AG09309 (cell line): ENCODE data around the gene FAM184A.

Experiments used
- DNase-seq: peaks from one replicate; pipeline ENCODE4 v3.0.0-alpha.2; 2010; ENCODE audit warnings: low read depth
- H3K4me3 ChIP-seq: 2 replicates; pipeline ENCODE4 v1.5.1; 2011; ENCODE audit warnings: mild to moderate bottlenecking, low read depth, low read length, moderate library complexity; ENCODE audit not compliant: control insufficient read depth
- TF ChIP-seq, protein P1 (sequence below): IDR thresholded peaks from 2 replicates; pipeline ENCODE4 v1.5.1; 2011; ENCODE audit warnings: mild to moderate bottlenecking, low read depth, low read length, inconsistent platforms; ENCODE audit not compliant: insufficient read depth, control insufficient read depth; ENCODE audit errors: missing control alignments

FAM184A gene

GRCh38 chr6:119077643-119078375 lies 655 bp downstream of the FAM184A start:
- TF ChIP-seq, protein P1, sequence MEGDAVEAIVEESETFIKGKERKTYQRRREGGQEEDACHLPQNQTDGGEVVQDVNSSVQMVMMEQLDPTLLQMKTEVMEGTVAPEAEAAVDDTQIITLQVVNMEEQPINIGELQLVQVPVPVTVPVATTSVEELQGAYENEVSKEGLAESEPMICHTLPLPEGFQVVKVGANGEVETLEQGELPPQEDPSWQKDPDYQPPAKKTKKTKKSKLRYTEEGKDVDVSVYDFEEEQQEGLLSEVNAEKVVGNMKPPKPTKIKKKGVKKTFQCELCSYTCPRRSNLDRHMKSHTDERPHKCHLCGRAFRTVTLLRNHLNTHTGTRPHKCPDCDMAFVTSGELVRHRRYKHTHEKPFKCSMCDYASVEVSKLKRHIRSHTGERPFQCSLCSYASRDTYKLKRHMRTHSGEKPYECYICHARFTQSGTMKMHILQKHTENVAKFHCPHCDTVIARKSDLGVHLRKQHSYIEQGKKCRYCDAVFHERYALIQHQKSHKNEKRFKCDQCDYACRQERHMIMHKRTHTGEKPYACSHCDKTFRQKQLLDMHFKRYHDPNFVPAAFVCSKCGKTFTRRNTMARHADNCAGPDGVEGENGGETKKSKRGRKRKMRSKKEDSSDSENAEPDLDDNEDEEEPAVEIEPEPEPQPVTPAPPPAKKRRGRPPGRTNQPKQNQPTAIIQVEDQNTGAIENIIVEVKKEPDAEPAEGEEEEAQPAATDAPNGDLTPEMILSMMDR, result no peak

DNA sequence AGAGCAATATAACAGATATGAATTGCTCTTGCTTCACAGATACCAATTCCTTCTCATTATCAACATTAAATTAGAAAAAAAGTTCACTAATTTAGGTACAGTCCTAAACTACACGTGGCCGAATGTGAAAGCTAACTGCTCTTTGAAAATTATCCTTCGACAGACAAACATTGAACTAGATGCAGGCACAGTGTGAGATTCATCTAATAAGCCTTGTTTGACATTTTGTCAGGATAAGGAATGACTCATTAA lies 1.1 kb downstream of the FAM184A start:
- DNase-seq, result no peak
- H3K4me3 ChIP-seq, result no peak overlapping the region
- TF ChIP-seq, protein P1, result no peak

More at GRCh38 chr6:119077643-119078375, 655 bp downstream of the FAM184A start:
- peak overlapping the region; percentile 38 for H3K4me3 ChIP-seq
- no peak for DNase-seq

GRCh38 chr6:119076576-119077390 lies 1.7 kb downstream of the FAM184A start:
- DNase-seq, result no peak
- TF ChIP-seq, protein P1, result no peak
- H3K4me3 ChIP-seq, result no peak overlapping the region

- H3K4me3 ChIP-seq, result no peak overlapping the region
- TF ChIP-seq, protein P1, result no peak
- DNase-seq, result no peak
Observed at GRCh38 chr6:119076173-119076572, 2.3 kb downstream of the FAM184A start.

GRCh38 chr6:119075200-119075981 lies 3.1 kb downstream of the FAM184A start:
- DNase-seq, result no peak
- no peak overlapping the region for H3K4me3 ChIP-seq
- TF ChIP-seq, protein P1, result no peak

- no peak for DNase-seq
- TF ChIP-seq, protein P1, result no peak
Observed at GRCh38 chr6:119073307-119074051, 5.0 kb downstream of the FAM184A start.

More at GRCh38 chr6:119073307-119074051, 5.0 kb downstream of the FAM184A start:
- no peak overlapping the region for H3K4me3 ChIP-seq
